ENCODE data around the gene EGR2.

Gene EGR2

DNA sequence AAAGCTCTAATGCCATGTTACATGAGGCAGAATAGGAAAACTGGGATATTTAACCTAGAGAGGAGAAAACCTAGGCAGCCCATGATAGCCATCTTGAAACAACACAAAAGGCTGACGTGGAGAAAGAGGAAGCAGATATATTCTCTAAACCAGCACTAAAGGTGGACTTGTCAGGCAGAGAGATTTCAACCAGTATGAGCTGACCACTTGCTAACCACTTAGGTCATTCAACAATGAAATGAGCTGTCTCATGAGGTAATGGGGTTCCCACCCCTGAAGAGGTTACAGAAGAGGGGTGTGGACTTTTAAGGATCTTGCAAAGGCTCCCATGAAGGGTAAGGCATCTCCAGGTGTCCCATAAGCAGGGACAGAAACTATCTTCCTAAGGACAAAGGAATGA, 26.8 kb upstream of the EGR2 start:
- TF ChIP-seq, protein P1, sequence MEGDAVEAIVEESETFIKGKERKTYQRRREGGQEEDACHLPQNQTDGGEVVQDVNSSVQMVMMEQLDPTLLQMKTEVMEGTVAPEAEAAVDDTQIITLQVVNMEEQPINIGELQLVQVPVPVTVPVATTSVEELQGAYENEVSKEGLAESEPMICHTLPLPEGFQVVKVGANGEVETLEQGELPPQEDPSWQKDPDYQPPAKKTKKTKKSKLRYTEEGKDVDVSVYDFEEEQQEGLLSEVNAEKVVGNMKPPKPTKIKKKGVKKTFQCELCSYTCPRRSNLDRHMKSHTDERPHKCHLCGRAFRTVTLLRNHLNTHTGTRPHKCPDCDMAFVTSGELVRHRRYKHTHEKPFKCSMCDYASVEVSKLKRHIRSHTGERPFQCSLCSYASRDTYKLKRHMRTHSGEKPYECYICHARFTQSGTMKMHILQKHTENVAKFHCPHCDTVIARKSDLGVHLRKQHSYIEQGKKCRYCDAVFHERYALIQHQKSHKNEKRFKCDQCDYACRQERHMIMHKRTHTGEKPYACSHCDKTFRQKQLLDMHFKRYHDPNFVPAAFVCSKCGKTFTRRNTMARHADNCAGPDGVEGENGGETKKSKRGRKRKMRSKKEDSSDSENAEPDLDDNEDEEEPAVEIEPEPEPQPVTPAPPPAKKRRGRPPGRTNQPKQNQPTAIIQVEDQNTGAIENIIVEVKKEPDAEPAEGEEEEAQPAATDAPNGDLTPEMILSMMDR (IDR thresholded peaks at IDR 0.05; ENCODE audit: low read length, missing control alignments): no peak
- DNase-seq (ENCODE audit: low read depth): no peak
- H3K4me3 ChIP-seq (replicated peaks; ENCODE audit: low read depth, low read length): no peak overlapping the region

- no peak overlapping the region for H3K4me3 ChIP-seq (replicated peaks; ENCODE audit: low read depth, low read length)
- TF ChIP-seq, protein P1 (IDR thresholded peaks at IDR 0.05; ENCODE audit: low read length, missing control alignments): no peak
- no peak for DNase-seq (ENCODE audit: low read depth)
Observed at GRCh38 chr10:62839590-62839989, 23.4 kb upstream of the EGR2 start.

- H3K4me3 ChIP-seq (replicated peaks; ENCODE audit: low read depth, low read length): no peak overlapping the region
- peak; percentile 75 for DNase-seq (ENCODE audit: low read depth)
- TF ChIP-seq, protein P1 (IDR thresholded peaks at IDR 0.05; ENCODE audit: low read length, missing control alignments): no peak
Observed at GRCh38 chr10:62831346-62831745, 15.2 kb upstream of the EGR2 start.

DNA sequence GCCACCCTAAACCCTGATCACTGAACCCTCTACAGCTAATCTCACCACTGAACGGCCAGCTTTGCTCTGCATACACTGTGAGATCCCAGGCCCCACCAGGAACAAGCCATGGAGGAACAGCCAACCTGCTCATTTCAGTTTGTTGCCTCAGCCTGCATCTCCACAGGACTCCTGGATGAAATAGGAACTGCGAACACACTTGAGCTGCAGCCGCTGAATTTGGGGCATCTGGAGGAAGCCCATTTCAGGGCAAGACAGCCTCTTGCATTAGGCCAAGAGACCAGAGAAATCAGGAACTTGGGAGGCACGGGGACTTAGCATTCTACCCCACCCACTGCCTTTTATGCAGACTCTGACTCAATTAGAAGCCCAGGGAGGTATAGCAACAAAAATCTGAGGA, 14.5 kb upstream of the EGR2 start:
- no peak for DNase-seq (ENCODE audit: low read depth)
- no peak overlapping the region for H3K4me3 ChIP-seq (replicated peaks; ENCODE audit: low read depth, low read length)
- TF ChIP-seq, protein P1 (IDR thresholded peaks at IDR 0.05; ENCODE audit: low read length, missing control alignments): no peak

- DNase-seq (ENCODE audit: low read depth): no peak
- TF ChIP-seq, protein P1 (IDR thresholded peaks at IDR 0.05; ENCODE audit: low read length, missing control alignments): no peak
Observed at GRCh38 chr10:62829622-62830021, 13.5 kb upstream of the EGR2 start.

GRCh38 chr10:62826273-62826672, 10.1 kb upstream of the EGR2 start:
- TF ChIP-seq, protein P1 (IDR thresholded peaks at IDR 0.05; ENCODE audit: low read length, missing control alignments): no peak
- H3K4me3 ChIP-seq (replicated peaks; ENCODE audit: low read depth, low read length): no peak overlapping the region
- DNase-seq (ENCODE audit: low read depth): no peak

More at GRCh38 chr10:62829622-62830021, 13.5 kb upstream of the EGR2 start:
- H3K4me3 ChIP-seq (replicated peaks; ENCODE audit: low read depth, low read length): no peak overlapping the region

DNA sequence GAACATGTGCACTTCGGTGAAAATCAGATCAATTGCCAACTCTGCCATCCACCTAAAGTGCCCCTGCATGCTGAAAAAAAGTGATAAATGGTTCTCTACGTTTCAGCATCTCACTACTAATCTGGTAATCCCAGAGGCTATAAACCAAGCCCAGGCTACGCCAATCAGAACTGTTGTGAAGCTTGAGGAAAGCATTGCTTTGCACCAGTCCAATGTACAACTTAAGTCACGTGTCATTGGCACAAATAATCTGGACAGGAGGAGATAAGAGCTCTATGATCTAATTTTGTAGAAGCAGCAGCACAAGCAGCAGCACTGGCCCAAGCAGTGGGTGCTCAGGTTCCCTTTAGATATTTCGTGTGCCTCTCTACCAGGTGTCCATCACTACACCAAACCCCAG, 4.4 kb upstream of the EGR2 start:
- no peak overlapping the region for H3K4me3 ChIP-seq (replicated peaks; ENCODE audit: low read depth, low read length)
- DNase-seq (ENCODE audit: low read depth): no peak
- TF ChIP-seq, protein P1 (IDR thresholded peaks at IDR 0.05; ENCODE audit: low read length, missing control alignments): no peak

Data from fibroblast of pulmonary artery (primary cell).